ENCODE data around the gene CMTM4.

DNA sequence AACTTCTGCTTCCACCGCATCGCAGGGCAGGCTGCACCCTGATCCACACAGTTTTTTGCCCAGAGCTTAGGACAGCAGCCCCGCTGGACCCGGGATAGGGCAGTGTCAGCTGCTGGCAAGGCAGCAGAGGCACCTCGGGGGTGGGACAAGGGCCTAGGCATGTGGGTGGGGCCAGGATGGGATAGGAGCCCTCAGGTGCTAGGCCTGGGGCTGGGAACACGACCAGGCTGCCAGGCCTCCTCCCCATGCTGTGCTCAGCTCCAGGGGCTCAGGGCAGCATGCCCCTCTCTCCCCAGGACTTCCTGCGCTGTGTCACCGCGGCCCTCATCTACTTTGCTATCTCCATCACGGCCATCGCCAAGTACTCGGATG lies 87.4 kb downstream of the CMTM4 start:
- TF ChIP-seq POLR2A (IDR thresholded peaks at IDR 0.05) (no peak), CTCF (IDR thresholded peaks at IDR 0.05) (no peak)
